Kidney (tissue), 14 donors: ENCODE results near the gene DDX6. TPM values are rescaled to one million over a fixed set of nuclear protein-coding genes. Genes with fewer than 3 reads are reported as not detected.

Experiments used
- DNase-seq, 5 donors: peaks; one replicate each; pipeline ENCODE4 v3.0.0-alpha.2; 2013 to 2020
- FAIRE-seq: peaks from 2 replicates; lab custom pipeline; 2012; peaks lifted over from hg19 to GRCh38; lab: Jason Lieb, UNC
- H3K27ac ChIP-seq, 2 donors: one replicate each; pipeline ENCODE4 v1.7.0; 2013; ENCODE audit warnings: low read depth in 2 of 2, low read length in 2 of 2, inconsistent platforms in 1 of 2
- H3K27me3 ChIP-seq: one replicate; pipeline ENCODE4 v1.7.1; 2013; ENCODE audit warnings: low read length, inconsistent platforms; ENCODE audit not compliant: control insufficient read depth, insufficient read depth
- H3K36me3 ChIP-seq, 3 donors: one replicate each; pipeline versions ENCODE4 v1.7.0 to v1.7.1; 2013; ENCODE audit warnings: low read length in 3 of 3, control low read depth in 1 of 3, inconsistent platforms in 1 of 3; ENCODE audit not compliant: insufficient read depth in 3 of 3, control insufficient read depth in 2 of 3
- H3K4me1 ChIP-seq, 3 donors: one replicate each; pipeline versions ENCODE4 v1.7.0 to v1.7.1; 2013; ENCODE audit warnings: low read length in 3 of 3, inconsistent platforms in 1 of 3, low read depth in 1 of 3; ENCODE audit not compliant: control insufficient read depth in 2 of 3, insufficient read depth in 2 of 3
- H3K4me3 ChIP-seq, 3 donors: one replicate each; pipeline versions ENCODE4 v1.7.0 to v1.8.1; 2013; ENCODE audit warnings: low read length in 3 of 3, control low read depth in 1 of 3, inconsistent platforms in 1 of 3
- H3K9ac ChIP-seq, 3 donors: one replicate each; pipeline versions ENCODE4 v1.7.0 to v1.7.1; 2013; ENCODE audit warnings: low read length in 3 of 3, control low read depth in 1 of 3, inconsistent platforms in 1 of 3
- H3K9me3 ChIP-seq, 3 donors: one replicate each; pipeline versions ENCODE4 v1.7.0 to v1.7.1; 2013; ENCODE audit warnings: low read length in 3 of 3, control low read depth in 1 of 3, inconsistent platforms in 1 of 3; ENCODE audit not compliant: control insufficient read depth in 2 of 3, insufficient read depth in 1 of 3
- CTCF ChIP-seq: IDR thresholded peaks from 3 replicates; pipeline ENCODE4 v1.5.1; 2012; ENCODE audit warnings: mild to moderate bottlenecking, moderate library complexity, borderline replicate concordance; ENCODE audit not compliant: insufficient read depth; ENCODE audit errors: extremely low read depth
- intact Hi-C: fragments of 100-400 bp; cut with DNase I; formaldehyde crosslinking; loops from one replicate; pipeline ENCODE4 v1.11.1; 2022
- polyA plus RNA-seq: library from polyadenylated mRNA; stranded (reverse); fragments of 350-450 nt; fragmentation: Illumina TruSeq; extraction: RNeasy Lipid Tissue Mini Kit (QIAGEN cat#74804); gene quantifications from one replicate; pipeline ENCODE4 v1.2.3, GENCODE V29; 2014; ENCODE audit warnings: low read depth, low replicate concordance; ENCODE audit not compliant: insufficient read depth
- total RNA-seq: library from RNA; stranded (reverse); fragmentation: NEBNext Ultra II Directional; extraction: Animal tissue kit (Norgen Biotek cat#: 25700); gene quantifications from one replicate; pipeline ENCODE4 v1.2.1, GENCODE V29; 2021
- donor health status: control.
- donor health status: control.
- donor health status: control.
- donor health status: control.
- donor health status: control.
- donor health status: DM: yes; HTN: yes; CAD: no.
- donor health status: Normal renal cell carcinoma (clear cell type).

The DDX6 gene
- total and polyA plus RNA-seq, 2 donors from 2014 or later, result 22.5 to 121 TPM

- no peaks in the 10 kb centered on the region for H3K36me3 ChIP-seq
- DNase-seq (no peak), FAIRE-seq (no peak)
- H3K9me3 ChIP-seq, result no peaks in the 10 kb centered on the region
- no peak for TF ChIP-seq CTCF
- no peak overlapping the region for H3K9ac ChIP-seq
- H3K4me1 ChIP-seq, result no peaks in the 10 kb centered on the region
- intact Hi-C loops, result no loop called here
- H3K4me3 ChIP-seq, result no peak overlapping the region
- no peak overlapping the region for H3K27ac ChIP-seq
- H3K27me3 ChIP-seq, result no peaks in the 10 kb centered on the region
Observed at GRCh38 chr11:118806400-118806799, 15.4 kb upstream of the DDX6 start.

GRCh38 chr11:118804094-118804493, 13.1 kb upstream of the DDX6 start:
- no peak for FAIRE-seq

GRCh38 chr11:118799372-118799771, 8.4 kb upstream of the DDX6 start:
- intact Hi-C loops, result no loop called here
- Histone ChIP-seq H3K9me3 (no peaks in the 10 kb centered on the region), H3K4me3 (no peak overlapping the region), H3K27ac (no peak overlapping the region), H3K27me3 (no peaks in the 10 kb centered on the region), H3K9ac (no peak overlapping the region), H3K36me3 (no peaks in the 10 kb centered on the region), H3K4me1 (peaks cover 0 to 2% (median 0%) of the 10 kb centered on the region in 3 donors)
- no peak for FAIRE-seq
- TF ChIP-seq CTCF, result no peak
- no peak for DNase-seq

More at GRCh38 chr11:118804094-118804493, 13.1 kb upstream of the DDX6 start:
- Histone ChIP-seq H3K27ac (no peak overlapping the region), H3K9me3 (no peaks in the 10 kb centered on the region), H3K4me3 (no peak overlapping the region), H3K27me3 (no peaks in the 10 kb centered on the region), H3K4me1 (no peaks in the 10 kb centered on the region), H3K36me3 (no peaks in the 10 kb centered on the region), H3K9ac (no peak overlapping the region)
- no peak for TF ChIP-seq CTCF
- no peak for DNase-seq
- intact Hi-C loops, result no loop called here

GRCh38 chr11:118797510-118797909, 6.5 kb upstream of the DDX6 start:
- Histone ChIP-seq H3K27ac (no peak overlapping the region), H3K4me3 (no peak overlapping the region), H3K9me3 (no peaks in the 10 kb centered on the region), H3K36me3 (no peaks in the 10 kb centered on the region), H3K4me1 (peaks cover 0 to 3% (median 0%) of the 10 kb centered on the region in 3 donors), H3K27me3 (no peaks in the 10 kb centered on the region), H3K9ac (no peak overlapping the region)
- no peak for DNase-seq
- intact Hi-C loops, result no loop called here
- FAIRE-seq, result no peak
- no peak for TF ChIP-seq CTCF
